Stimulated activated naive B cell treated with anti-CD40 and anti-IgM and Interleukin-4, amounts not matched to agents 10 μg/mL and 1 μg/mL and 100 μg/mL, for 72 hours (primary cell): ENCODE data around the gene OR1D2.
A peak's percentile ranks its signal among the peaks of the same experiment; 100 is the strongest.
"Not testable (repeated sequence)": the region's sequence is repeated elsewhere in the genome, so short reads cannot be mapped to it uniquely, and the experiment has no call there.

Experiments used
- ATAC-seq, 2 donors: fragments of 150-1000 bp; cut with Tn5 transposase; replicated peaks; 2 replicates each; pipeline ENCODE4 v1.10.0; 2021; ENCODE audit warnings: moderate library complexity in 1 of 2
- DNase-seq: peaks from one replicate; pipeline ENCODE4 v3.0.0; 2021
- H3K27ac Mint-ChIP-seq: one replicate; pipeline ENCODE4 v1.8.0; 2022; ENCODE audit warnings: mild to moderate bottlenecking, mixed read lengths
- H3K27me3 Mint-ChIP-seq, 2 donors: one replicate each; pipeline ENCODE4 v1.8.0; 2022; ENCODE audit warnings: mixed read lengths in 2 of 2
- H3K36me3 Mint-ChIP-seq, 2 donors: one replicate each; pipeline ENCODE4 v1.8.0; 2022; ENCODE audit warnings: mixed read lengths in 2 of 2, mild to moderate bottlenecking in 1 of 2
- H3K4me1 Mint-ChIP-seq, 2 donors: one replicate each; pipeline ENCODE4 v1.8.0; 2022; ENCODE audit warnings: mixed read lengths in 2 of 2, mild to moderate bottlenecking in 1 of 2
- H3K4me3 Mint-ChIP-seq, 2 donors: one replicate each; pipeline ENCODE4 v1.8.0; 2022; ENCODE audit warnings: mild to moderate bottlenecking in 2 of 2, mixed read lengths in 2 of 2, moderate library complexity in 1 of 2
- H3K9me3 Mint-ChIP-seq, 2 donors: one replicate each; pipeline ENCODE4 v1.8.0; 2022; ENCODE audit warnings: mixed read lengths in 2 of 2, mild to moderate bottlenecking in 1 of 2

Gene OR1D2, protein sequence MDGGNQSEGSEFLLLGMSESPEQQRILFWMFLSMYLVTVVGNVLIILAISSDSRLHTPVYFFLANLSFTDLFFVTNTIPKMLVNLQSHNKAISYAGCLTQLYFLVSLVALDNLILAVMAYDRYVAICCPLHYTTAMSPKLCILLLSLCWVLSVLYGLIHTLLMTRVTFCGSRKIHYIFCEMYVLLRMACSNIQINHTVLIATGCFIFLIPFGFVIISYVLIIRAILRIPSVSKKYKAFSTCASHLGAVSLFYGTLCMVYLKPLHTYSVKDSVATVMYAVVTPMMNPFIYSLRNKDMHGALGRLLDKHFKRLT

DNA sequence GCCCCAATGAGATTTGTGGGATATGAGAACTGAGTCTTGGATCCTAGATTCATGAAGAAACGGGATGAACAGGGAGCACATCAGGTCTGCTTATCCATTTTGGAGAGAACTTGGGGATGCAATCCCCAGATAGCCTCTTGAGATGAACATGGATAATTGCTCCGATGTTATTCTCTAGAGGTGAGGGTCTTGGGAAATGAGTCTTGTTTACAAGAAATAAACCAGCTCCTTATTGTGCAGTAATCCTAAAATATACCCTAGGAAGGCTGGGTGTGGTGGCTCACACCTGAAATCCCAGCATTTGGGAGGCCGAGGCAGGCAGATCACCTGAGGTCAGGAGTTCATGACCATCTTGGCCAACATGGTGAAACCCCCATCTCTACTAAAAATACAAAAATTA is at the start of gene OR1D2:
TSS of gene OR1D2 (minus strand) at position 101 of the 400 bp plus-strand sequence. CDS start 11,426 bp downstream, outside the sequence.
- H3K4me3 Mint-ChIP-seq: no peak within 1 kb of the TSS
- H3K27me3 Mint-ChIP-seq: peaks cover 20 to 39% of the 10 kb centered on the region in 2 donors
- ATAC-seq (no peak), DNase-seq (no peak)
- peaks cover 4 to 12% of the 10 kb centered on the region in 2 donors for H3K36me3 Mint-ChIP-seq
- H3K4me1 Mint-ChIP-seq: no peaks in the 10 kb centered on the region
- peaks cover 15 to 16% of the 10 kb centered on the region in 2 donors for H3K9me3 Mint-ChIP-seq
- H3K27ac Mint-ChIP-seq: no peak within 1 kb of the TSS

DNA sequence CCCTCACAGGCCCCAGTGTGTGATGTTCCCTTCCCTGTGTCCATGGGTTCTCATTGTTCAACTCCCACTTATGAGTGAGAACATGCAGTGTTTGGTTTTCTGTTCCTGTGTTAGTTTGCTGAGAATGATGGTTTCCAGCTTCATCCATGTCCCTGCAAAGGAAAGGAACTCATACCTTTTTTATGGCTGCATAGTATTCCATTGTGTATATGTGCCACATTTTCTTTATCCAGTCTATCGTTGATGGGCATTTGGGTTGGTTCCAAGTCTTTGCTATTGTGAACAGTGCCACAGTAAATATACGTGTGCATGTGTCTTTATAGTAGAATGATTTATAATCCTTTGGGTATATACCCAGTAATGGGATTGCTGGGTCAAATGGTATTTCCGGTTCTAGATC is 33.3 kb upstream of the OR1D2 start:
- not testable (repeated sequence) for H3K4me3 Mint-ChIP-seq

DNA sequence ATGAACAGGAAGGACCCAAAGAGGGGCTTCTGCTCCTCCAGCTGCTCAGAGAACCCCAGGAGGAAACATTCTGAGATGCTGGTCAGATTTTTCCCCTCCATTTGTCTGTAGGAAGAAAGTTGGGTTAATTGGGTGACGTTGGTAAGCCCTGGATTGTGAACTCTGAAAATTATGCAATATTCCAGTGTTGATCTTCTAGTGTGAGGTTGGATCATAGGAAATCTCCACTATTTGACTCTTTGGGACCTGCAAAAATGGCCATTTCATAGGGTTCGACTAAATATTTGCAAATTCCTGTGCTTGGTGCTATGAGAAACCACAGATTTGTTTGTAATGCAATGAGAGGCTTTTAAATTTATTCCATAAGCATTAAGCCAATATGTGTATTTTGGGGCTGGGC is 23.2 kb upstream of the OR1D2 start, which contains the start of gene OR1G1:
TSS of gene OR1G1 (minus strand) at position 101 of the 400 bp plus-strand sequence. CDS start at position 101, 0 bp downstream.
- Mint-ChIP-seq H3K4me3 (no peak within 1 kb of the TSS), H3K4me1 (peaks cover 0 to 4% of the 10 kb centered on the region in 2 donors), H3K9me3 (no peaks in the 10 kb centered on the region), H3K36me3 (no peaks in the 10 kb centered on the region), H3K27me3 (peaks cover 37 to 40% of the 10 kb centered on the region in 2 donors), H3K27ac (no peak within 1 kb of the TSS)
- ATAC-seq (no peak), DNase-seq (no peak)

More for the DNA sequence above, 33.3 kb upstream of the OR1D2 start:
- Mint-ChIP-seq H3K27me3 (peaks cover 21 to 34% of the 10 kb centered on the region in 2 donors), H3K9me3 (peaks cover 3 to 13% of the 10 kb centered on the region in 2 donors)
- not testable (repeated sequence) for ATAC-seq, H3K27ac Mint-ChIP-seq, DNase-seq, H3K4me1 Mint-ChIP-seq, H3K36me3 Mint-ChIP-seq

DNA sequence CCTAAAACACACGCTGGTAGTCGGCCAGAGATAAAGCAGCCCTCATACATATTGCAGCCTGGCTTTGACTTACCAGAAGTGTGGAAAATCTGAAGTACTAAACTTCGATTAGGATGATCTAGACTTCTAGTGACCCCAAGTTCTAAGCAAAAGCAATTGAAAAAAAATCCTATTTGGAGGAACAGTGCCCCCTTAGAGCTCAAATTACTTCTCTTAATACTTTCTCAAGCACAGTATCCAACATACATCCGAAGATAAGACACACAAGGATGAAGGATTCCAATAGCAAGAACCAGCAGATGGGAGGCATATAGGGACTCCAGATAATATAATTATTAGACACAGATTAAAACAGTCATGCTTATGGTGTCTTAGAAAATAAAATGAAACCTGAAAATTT is 30.4 kb downstream of the OR1D2 start:
- not testable (repeated sequence) for ATAC-seq, H3K9me3 Mint-ChIP-seq

DNA sequence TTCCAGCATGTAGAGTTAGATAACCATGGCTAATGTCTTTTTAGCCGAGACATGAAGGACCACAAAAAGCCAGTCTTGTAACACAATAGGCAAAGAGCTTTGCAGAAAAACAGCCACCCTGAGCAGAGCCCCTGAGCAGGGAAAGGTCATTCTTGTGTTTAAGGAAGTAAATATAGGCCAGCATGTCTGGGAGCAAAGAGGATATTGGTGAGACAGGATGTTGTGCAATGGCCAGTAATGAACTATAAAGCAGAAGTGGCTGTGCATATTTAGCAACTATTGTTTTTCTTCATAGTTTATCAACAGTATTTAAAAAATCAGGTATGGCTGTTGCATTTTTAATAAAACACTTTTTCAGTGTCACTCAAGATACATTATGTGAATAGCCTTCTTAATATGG is 39.0 kb downstream of the OR1D2 start:
- not testable (repeated sequence) for H3K4me3 Mint-ChIP-seq, H3K9me3 Mint-ChIP-seq, H3K36me3 Mint-ChIP-seq, H3K4me1 Mint-ChIP-seq, H3K27ac Mint-ChIP-seq, H3K27me3 Mint-ChIP-seq, DNase-seq
- peak; percentile 86 to 88 for ATAC-seq

More for the DNA sequence above, 30.4 kb downstream of the OR1D2 start:
- not testable (repeated sequence) for H3K4me1 Mint-ChIP-seq, H3K27ac Mint-ChIP-seq, H3K36me3 Mint-ChIP-seq, DNase-seq, H3K4me3 Mint-ChIP-seq
- H3K27me3 Mint-ChIP-seq: peaks cover 9 to 11% of the 10 kb centered on the region in 2 donors

DNA sequence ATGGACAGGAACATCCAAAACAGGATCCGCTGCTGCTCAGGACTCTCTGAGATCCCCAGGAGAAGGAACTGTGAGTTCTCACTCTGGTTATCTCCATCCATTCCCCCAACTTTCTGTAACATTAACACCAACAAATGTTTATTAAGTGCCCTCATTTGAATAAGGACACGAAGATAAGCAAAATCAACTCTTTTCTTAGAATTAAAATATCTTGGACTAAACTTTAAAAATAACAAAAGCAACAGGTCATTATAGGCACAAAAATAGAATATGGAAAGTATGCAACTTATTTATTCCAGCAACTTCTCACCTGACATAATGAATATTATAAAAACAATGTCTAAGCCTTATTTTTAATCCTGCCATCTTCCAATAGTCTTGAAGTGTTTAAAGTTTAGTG is 40.7 kb downstream of the OR1D2 start, which contains the start of gene OR1D5:
TSS of gene OR1D5 (minus strand) at position 101 of the 400 bp plus-strand sequence. CDS start at position 101, 0 bp downstream.
- not testable (repeated sequence) for H3K27me3 Mint-ChIP-seq, H3K36me3 Mint-ChIP-seq, DNase-seq, H3K4me3 Mint-ChIP-seq, H3K27ac Mint-ChIP-seq, H3K4me1 Mint-ChIP-seq, H3K9me3 Mint-ChIP-seq, ATAC-seq

DNA sequence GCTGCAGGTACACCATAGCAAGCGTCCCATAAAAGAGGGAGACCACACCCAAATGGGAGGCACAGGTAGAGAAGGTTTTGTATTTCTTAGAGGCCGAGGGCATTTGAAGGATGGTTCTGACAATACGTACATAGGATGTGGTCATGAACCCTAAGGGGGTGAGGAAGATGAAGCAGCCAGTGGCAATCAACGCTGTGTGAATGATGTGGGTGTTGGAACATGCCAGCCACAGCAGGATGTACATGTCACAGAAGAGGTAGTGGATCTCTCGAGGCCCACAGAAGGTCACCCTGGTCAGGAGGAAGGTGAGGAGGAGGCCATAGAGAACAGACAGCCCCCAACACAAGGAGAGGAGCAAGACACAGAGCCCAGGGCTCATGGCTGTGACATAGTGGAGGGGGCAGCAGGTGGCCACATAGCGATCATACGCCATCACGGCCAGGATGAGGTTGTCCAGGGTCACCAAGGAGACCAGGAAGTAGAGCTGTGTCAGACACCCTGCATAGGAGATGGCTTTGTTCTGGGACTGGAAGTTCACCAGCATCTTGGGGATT is 41.3 kb downstream of the OR1D2 start:
- not testable (repeated sequence) for H3K27ac Mint-ChIP-seq, H3K4me3 Mint-ChIP-seq, H3K36me3 Mint-ChIP-seq, H3K27me3 Mint-ChIP-seq, H3K4me1 Mint-ChIP-seq, DNase-seq, ATAC-seq, H3K9me3 Mint-ChIP-seq

DNA sequence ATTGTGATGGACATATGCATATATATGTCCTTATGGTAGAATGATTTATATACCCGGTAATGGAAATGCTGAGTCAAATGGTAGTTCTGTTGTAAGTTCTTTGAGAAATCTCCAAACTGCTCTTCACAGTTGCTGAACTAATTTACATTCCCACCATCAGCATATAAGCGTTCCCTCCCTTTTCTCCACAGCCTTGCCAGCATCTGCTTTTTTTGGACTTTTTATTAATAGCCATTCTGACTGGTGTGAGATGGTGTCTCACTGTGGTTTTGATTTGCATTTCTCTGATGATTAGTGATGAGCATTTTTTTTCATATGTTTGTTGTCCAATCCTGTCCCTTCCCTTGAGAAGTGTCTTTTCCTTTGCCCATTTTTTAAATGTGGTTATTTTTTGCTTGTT is 49.4 kb downstream of the OR1D2 start:
- not testable (repeated sequence) for H3K27ac Mint-ChIP-seq, ATAC-seq, DNase-seq, H3K4me3 Mint-ChIP-seq, H3K9me3 Mint-ChIP-seq, H3K36me3 Mint-ChIP-seq, H3K4me1 Mint-ChIP-seq, H3K27me3 Mint-ChIP-seq

DNA sequence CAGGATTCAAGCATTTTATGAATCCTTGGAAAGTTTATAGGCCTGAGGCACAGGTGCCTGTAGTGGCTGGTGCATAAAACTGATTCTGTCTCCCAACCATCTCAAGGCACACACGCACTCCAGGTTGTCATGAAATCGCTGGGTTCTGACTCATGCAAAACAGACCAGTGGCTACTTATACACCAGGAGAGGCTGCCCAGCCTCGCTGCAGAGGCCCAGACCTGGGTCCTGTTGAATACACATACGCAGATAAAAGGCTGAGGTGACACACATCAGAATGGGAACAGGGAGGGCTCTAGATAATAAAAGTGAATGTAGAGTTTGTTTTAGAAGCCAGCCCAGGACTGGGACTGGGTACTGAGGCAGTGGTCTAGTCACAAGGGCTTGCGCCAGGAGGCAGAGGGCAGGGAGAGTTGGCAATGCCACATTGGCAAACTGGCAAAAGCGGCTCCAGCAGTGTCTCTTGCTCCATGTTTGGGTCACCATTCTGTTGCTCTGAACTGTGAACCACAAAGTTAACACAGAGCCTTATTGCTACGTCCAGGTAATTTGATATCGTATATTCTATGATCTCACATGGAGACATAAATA is 54.4 kb downstream of the OR1D2 start:
- DNase-seq: no peak
- ATAC-seq: no peak
- H3K27me3 Mint-ChIP-seq: no peaks in the 10 kb centered on the region
- no peaks in the 10 kb centered on the region for H3K9me3 Mint-ChIP-seq
- H3K36me3 Mint-ChIP-seq: no peaks in the 10 kb centered on the region
- no peak overlapping the region for H3K27ac Mint-ChIP-seq
- peak overlapping the region in 1 of 2 donors; percentile 13 for H3K4me3 Mint-ChIP-seq
- H3K4me1 Mint-ChIP-seq: peaks cover 4 to 7% of the 10 kb centered on the region in 2 donors

DNA sequence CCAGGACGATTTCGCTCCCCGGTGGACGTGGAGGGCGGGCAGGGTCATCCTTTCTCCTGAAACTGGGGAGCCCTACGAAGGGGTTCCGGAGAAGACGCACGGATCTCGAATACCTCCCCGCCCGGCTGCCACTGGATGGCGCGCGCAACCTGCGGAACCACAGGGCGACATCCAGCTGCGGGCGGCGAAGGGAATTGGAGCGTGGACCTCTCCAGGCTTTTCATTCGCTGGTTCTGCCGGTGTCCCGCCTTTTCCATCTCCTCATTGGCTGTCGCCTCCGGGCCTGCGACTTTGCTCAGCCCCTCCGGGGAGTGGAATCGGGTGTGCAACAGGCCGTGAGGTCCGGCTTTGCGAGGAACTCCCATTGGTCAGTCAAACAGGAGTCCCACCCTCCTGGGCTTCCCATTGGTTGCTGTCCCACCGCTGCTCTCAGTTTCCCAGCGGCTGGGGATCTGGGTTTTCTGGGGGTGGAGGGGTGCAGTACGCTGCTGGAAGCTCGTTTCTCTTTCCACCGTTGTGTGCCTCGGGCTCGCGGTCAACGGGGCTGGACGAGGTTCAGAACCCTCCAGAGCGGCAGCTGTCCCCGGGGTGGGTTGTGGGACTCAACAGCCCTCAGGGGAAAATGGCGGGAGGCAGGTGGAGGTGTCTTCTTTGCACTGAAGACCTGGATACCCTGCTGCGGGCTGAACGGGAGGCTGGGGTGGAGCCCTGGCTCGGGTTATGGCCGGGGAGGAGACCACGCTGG is 55.3 kb downstream of the OR1D2 start:
- peaks cover 0 to 4% of the 10 kb centered on the region in 2 donors for H3K27me3 Mint-ChIP-seq
- ATAC-seq (peak; percentile 99), DNase-seq (peak; percentile 95)
- H3K36me3 Mint-ChIP-seq: peaks cover 0 to 5% of the 10 kb centered on the region in 2 donors
- peak overlapping the region; percentile 95 for H3K27ac Mint-ChIP-seq
- H3K9me3 Mint-ChIP-seq: peaks cover 6 to 7% of the 10 kb centered on the region in 2 donors
- H3K4me1 Mint-ChIP-seq: peaks cover 4 to 7% of the 10 kb centered on the region in 2 donors
- peak overlapping the region; percentile 97 to 99 for H3K4me3 Mint-ChIP-seq

DNA sequence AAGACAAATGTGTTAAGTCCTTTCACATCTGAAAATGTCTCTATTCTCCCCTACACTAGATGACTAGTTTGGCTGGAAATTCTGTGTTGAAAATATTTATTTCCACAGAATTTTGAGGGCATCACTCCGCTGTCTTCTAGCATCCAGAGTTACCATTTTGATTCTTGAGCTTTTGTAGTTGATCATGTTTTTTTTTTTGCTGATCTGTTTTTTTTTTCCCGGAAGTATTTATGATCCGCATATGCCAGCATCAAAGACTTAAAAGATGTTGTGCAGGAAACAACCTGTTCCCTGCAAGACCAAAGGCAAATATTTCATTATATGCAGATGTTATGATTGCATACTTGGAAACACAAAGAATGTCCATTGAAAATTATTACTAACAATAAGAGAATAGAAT is 57.5 kb downstream of the OR1D2 start:
- Mint-ChIP-seq H3K4me1 (peaks cover 4 to 7% of the 10 kb centered on the region in 2 donors), H3K4me3 (no peak overlapping the region), H3K9me3 (peaks cover 10 to 12% of the 10 kb centered on the region in 2 donors), H3K27ac (no peak overlapping the region), H3K27me3 (peaks cover 7 to 16% of the 10 kb centered on the region in 2 donors), H3K36me3 (peaks cover 1 to 9% of the 10 kb centered on the region in 2 donors)
- no peak for DNase-seq
- no peak for ATAC-seq

DNA sequence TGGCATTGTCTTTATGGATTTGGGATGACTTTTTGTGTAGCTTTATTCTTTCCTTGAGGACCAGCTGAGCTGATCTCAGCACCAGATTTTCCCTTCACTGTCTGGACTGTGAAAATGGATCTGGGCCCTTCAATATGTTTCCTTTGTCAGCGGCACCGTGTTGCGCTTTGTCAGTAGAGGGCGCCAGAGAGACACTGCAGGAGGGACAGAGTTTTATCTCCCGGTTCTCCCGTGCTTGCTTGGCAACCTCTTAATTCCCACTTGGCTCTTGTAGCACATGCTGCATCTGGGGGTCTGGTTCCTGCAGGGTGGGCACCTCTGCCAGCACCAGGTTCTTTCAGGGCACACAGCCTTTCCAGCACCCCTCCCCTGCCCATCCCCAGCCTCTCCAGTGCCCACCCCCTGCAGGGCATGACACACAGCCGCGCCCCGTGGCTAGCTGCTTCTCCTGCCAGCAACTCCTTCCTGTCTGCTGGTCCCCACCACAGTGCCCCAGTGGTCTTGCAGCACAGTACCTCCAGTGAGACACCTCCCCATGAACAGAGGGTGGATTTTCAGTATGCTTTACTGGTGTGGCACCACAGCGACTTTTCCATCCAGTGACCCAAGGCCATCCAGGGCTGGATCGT is 60.4 kb downstream of the OR1D2 start:
- H3K27me3 Mint-ChIP-seq: peaks cover 30 to 42% of the 10 kb centered on the region in 2 donors
- H3K36me3 Mint-ChIP-seq: peaks cover 1 to 9% of the 10 kb centered on the region in 2 donors
- H3K4me1 Mint-ChIP-seq: peaks cover 10 to 15% of the 10 kb centered on the region in 2 donors
- no peak for ATAC-seq
- no peak for DNase-seq
- no peak overlapping the region for H3K27ac Mint-ChIP-seq
- H3K4me3 Mint-ChIP-seq: no peak overlapping the region
- peaks cover 10 to 12% of the 10 kb centered on the region in 2 donors for H3K9me3 Mint-ChIP-seq

DNA sequence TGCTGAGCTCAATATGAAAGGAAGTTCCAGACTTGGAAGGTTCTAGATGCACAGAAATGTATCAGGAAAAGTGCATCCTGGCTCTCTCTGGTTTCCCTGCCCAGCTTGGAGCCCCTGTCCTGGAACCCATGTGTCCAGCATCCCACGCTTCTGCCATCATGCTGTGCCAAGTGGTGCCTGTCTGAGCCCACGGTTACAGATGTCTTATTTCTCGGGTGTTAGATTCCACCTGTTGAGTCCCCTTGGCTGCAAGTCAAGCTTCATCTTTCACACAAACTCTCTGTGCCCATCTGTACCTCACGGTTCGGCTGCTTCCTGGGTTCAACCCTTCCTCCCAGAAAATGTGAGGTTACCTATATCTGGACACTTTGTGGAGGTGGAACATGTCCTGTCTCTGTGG is 63.3 kb downstream of the OR1D2 start:
- Mint-ChIP-seq H3K4me1 (peaks cover 9 to 15% of the 10 kb centered on the region in 2 donors), H3K27me3 (peaks cover 30 to 44% of the 10 kb centered on the region in 2 donors), H3K9me3 (peaks cover 10 to 12% of the 10 kb centered on the region in 2 donors), H3K27ac (no peak overlapping the region), H3K36me3 (peaks cover 1 to 9% of the 10 kb centered on the region in 2 donors), H3K4me3 (no peak overlapping the region)
- DNase-seq (no peak), ATAC-seq (no peak)
